ENCODE results near the gene ITLN2. TPM values are rescaled to one million over a fixed set of nuclear protein-coding genes. Genes with fewer than 3 reads are reported as not detected.

Gene ITLN2
- total RNA-seq, 1 experiment from 2014 or later: not detected

GRCh38 chr1:160952129-160952510 lies 2.5 kb downstream of the ITLN2 start:
- CTCF ChIA-PET: interaction anchor here (0.6 to 2.0 kb wide), 6 partner anchors 34 to 271 kb away, joined by 4 to 8 read pairs (median 5); no protein-coding TSS in a partner anchor
- Histone ChIP-seq H3K9me2 (ENCODE audit: insufficient read depth) (no peaks in the 10 kb centered on the region), H3K9me3 (ENCODE audit: insufficient read depth, low read depth) (no peaks in the 10 kb centered on the region), H3K4me3 (no peak overlapping the region), H3K4me1 (replicated peaks; ENCODE audit: insufficient read depth) (no peaks in the 10 kb centered on the region), H3K27me3 (ENCODE audit: insufficient read depth, low read depth) (no peaks in the 10 kb centered on the region), H3K36me3 (ENCODE audit: low read depth) (no peaks in the 10 kb centered on the region), H3K4me2 (no peak overlapping the region), H2AFZ (no peak overlapping the region), H3K79me2 (ENCODE audit: low read depth) (no peaks in the 10 kb centered on the region), H3K27ac (no peak overlapping the region), H4K20me1 (ENCODE audit: insufficient read depth) (no peaks in the 10 kb centered on the region), H3F3A (ENCODE audit: insufficient read depth, low read depth) (no peaks in the 10 kb centered on the region)
- POLR2A ChIA-PET (ENCODE audit: unreplicated experiment): no interaction called here
- DNase-seq: no peak
- TF ChIP-seq CTCF (conservative IDR thresholded peaks at IDR 0.05) (no peak), EZH2 (IDR thresholded peaks at IDR 0.05; ENCODE audit: low read depth) (no peak)
- BruUV-seq (replicated peaks): no TSS peak
- intact Hi-C loops (cut with micrococcal nuclease; ENCODE audit: unreplicated experiment): loop anchor here (5.0 kb wide), 1 partner anchor 175 kb away; no protein-coding TSS in a partner anchor

GRCh38 chr1:160951443-160952128 lies 3.0 kb downstream of the ITLN2 start:
- Histone ChIP-seq H4K20me1 (ENCODE audit: insufficient read depth) (no peaks in the 10 kb centered on the region), H3K9me3 (ENCODE audit: insufficient read depth, low read depth) (no peaks in the 10 kb centered on the region), H3F3A (ENCODE audit: insufficient read depth, low read depth) (no peaks in the 10 kb centered on the region), H3K4me2 (no peak overlapping the region), H2AFZ (no peak overlapping the region), H3K27ac (no peak overlapping the region), H3K27me3 (ENCODE audit: insufficient read depth, low read depth) (no peaks in the 10 kb centered on the region), H3K9me2 (ENCODE audit: insufficient read depth) (no peaks in the 10 kb centered on the region), H3K79me2 (ENCODE audit: low read depth) (no peaks in the 10 kb centered on the region), H3K36me3 (ENCODE audit: low read depth) (no peaks in the 10 kb centered on the region), H3K4me1 (replicated peaks; ENCODE audit: insufficient read depth) (no peaks in the 10 kb centered on the region), H3K4me3 (no peak overlapping the region)
- TF ChIP-seq CTCF (conservative IDR thresholded peaks at IDR 0.05): peak; percentile 83
- TF ChIP-seq EZH2 (IDR thresholded peaks at IDR 0.05; ENCODE audit: low read depth): no peak
- intact Hi-C loops (cut with micrococcal nuclease; ENCODE audit: unreplicated experiment): loop anchor here (1.0 to 5.0 kb wide), 4 partner anchors 116 to 271 kb away; no protein-coding TSS in a partner anchor
- ChIA-PET POLR2A (ENCODE audit: unreplicated experiment) (interaction anchor here (0.7 kb wide), 1 partner anchor 183 kb away, joined by 5 read pairs; no protein-coding TSS in a partner anchor), CTCF (interaction anchor here (0.6 to 2.0 kb wide), 6 partner anchors 34 to 270 kb away, joined by 4 to 8 read pairs (median 5); no protein-coding TSS in a partner anchor)
- DNase-seq: peak; percentile 40 to 62
- BruUV-seq (replicated peaks): no TSS peak

GRCh38 chr1:160950657-160951056 lies 4.0 kb downstream of the ITLN2 start:
- Histone ChIP-seq H3K4me1 (replicated peaks; ENCODE audit: insufficient read depth) (no peaks in the 10 kb centered on the region), H3K9me2 (ENCODE audit: insufficient read depth) (no peaks in the 10 kb centered on the region), H3K36me3 (ENCODE audit: low read depth) (no peaks in the 10 kb centered on the region), H3K27ac (no peak overlapping the region), H3K27me3 (ENCODE audit: insufficient read depth, low read depth) (0 out of 2 replicates have a peak, but pooled peaks cover under 1% of the 10 kb centered on the region), H2AFZ (no peak overlapping the region), H3F3A (ENCODE audit: insufficient read depth, low read depth) (no peaks in the 10 kb centered on the region), H3K4me3 (no peak overlapping the region), H3K79me2 (ENCODE audit: low read depth) (no peaks in the 10 kb centered on the region), H3K4me2 (no peak overlapping the region), H4K20me1 (ENCODE audit: insufficient read depth) (no peaks in the 10 kb centered on the region), H3K9me3 (ENCODE audit: insufficient read depth, low read depth) (no peaks in the 10 kb centered on the region)
- POLR2A ChIA-PET (ENCODE audit: unreplicated experiment): no interaction called here
- BruUV-seq (replicated peaks): no TSS peak
- CTCF ChIA-PET: interaction anchor here (2.0 kb wide), 1 partner anchor 116 kb away, joined by 5 read pairs; no protein-coding TSS in a partner anchor
- intact Hi-C loops (cut with micrococcal nuclease; ENCODE audit: unreplicated experiment): loop anchor here (1.0 to 5.0 kb wide), 4 partner anchors 115 to 270 kb away; no protein-coding TSS in a partner anchor
- DNase-seq: no peak
- TF ChIP-seq CTCF (conservative IDR thresholded peaks at IDR 0.05): no peak
- TF ChIP-seq EZH2 (IDR thresholded peaks at IDR 0.05; ENCODE audit: low read depth): no peak

All from PC-9 (cell line).